SK-N-SH (cell line): ENCODE results near the gene BICC1.

Experiments
- EP300 ChIP-seq, 2 experiments: IDR thresholded peaks; 2 replicates each; pipeline versions ENCODE4 v1.4.0 to v1.6.1; 2012; ENCODE audit warnings: borderline replicate concordance in 1 of 2, low read depth in 1 of 2, low read length in 1 of 2
- JUND ChIP-seq: IDR thresholded peaks from 2 replicates; pipeline ENCODE4 v1.4.0; 2012
- NFIC ChIP-seq: IDR thresholded peaks from 2 replicates; pipeline ENCODE4 v1.4.0; 2012; ENCODE audit warnings: borderline replicate concordance
- POLR2AphosphoS5 ChIP-seq: IDR thresholded peaks from 2 replicates; pipeline ENCODE4 v1.6.1; 2012; ENCODE audit warnings: low read depth, low read length
- RAD21 ChIP-seq: IDR thresholded peaks from 2 replicates; pipeline ENCODE4 v1.6.1; 2012; ENCODE audit warnings: mild to moderate bottlenecking, low read length
- RXRA ChIP-seq: IDR thresholded peaks from 2 replicates; pipeline ENCODE4 v1.4.0; 2012; ENCODE audit warnings: low read depth, mild to moderate bottlenecking, borderline replicate concordance
- SMC3 ChIP-seq: IDR thresholded peaks from 2 replicates; pipeline ENCODE4 v1.6.1; 2012; ENCODE audit warnings: low read depth, low read length, improper control_type of control experiment
- TAF1 ChIP-seq: IDR thresholded peaks from 2 replicates; pipeline ENCODE4 v1.6.1; 2012; ENCODE audit warnings: low read depth, mild to moderate bottlenecking, low read length, moderate library complexity, borderline replicate concordance
- TCF12 ChIP-seq: IDR thresholded peaks from 2 replicates; pipeline ENCODE4 v1.4.0; 2012
- TEAD4 ChIP-seq: IDR thresholded peaks from 2 replicates; pipeline ENCODE4 v1.4.0; 2012; ENCODE audit warnings: mild to moderate bottlenecking, borderline replicate concordance; ENCODE audit not compliant: insufficient read depth
- YY1 ChIP-seq: IDR thresholded peaks from 2 replicates; pipeline ENCODE4 v1.4.0; 2012; ENCODE audit warnings: low read depth, mild to moderate bottlenecking
- TF ChIP-seq, protein P1 (sequence below): fragments of 200-600 bp; sonication (generic); IDR thresholded peaks from 2 replicates; pipeline ENCODE4 v1.6.1; 2017; ENCODE audit warnings: antibody characterized with exemption, mild to moderate bottlenecking, moderate library complexity
- TF ChIP-seq, protein P2 (sequence below): IDR thresholded peaks from 2 replicates; pipeline ENCODE4 v1.4.0; 2012; ENCODE audit warnings: low read depth, borderline replicate concordance
- TF ChIP-seq, protein P3 (sequence below): IDR thresholded peaks from 2 replicates; pipeline ENCODE4; 2012

DNA sequence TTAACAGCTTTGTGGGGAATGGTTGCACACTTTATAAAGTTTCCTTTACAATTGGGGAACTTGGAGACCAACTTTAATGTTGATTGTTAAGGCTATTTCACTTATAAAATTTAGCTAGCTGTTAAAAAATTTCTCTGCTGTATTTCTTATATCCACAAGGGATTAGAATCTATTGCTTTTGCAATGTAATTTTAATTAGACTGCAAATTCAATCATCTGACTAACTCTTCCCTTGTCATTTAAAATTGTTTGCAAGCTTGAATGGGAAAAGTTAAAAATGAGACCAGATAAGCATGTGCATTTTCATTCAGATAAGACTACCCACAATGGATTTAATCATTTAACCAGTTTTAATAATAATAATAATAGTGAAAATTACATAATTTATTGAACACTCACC, 213.2 kb downstream of the BICC1 start:
- TF ChIP-seq, protein P1, sequence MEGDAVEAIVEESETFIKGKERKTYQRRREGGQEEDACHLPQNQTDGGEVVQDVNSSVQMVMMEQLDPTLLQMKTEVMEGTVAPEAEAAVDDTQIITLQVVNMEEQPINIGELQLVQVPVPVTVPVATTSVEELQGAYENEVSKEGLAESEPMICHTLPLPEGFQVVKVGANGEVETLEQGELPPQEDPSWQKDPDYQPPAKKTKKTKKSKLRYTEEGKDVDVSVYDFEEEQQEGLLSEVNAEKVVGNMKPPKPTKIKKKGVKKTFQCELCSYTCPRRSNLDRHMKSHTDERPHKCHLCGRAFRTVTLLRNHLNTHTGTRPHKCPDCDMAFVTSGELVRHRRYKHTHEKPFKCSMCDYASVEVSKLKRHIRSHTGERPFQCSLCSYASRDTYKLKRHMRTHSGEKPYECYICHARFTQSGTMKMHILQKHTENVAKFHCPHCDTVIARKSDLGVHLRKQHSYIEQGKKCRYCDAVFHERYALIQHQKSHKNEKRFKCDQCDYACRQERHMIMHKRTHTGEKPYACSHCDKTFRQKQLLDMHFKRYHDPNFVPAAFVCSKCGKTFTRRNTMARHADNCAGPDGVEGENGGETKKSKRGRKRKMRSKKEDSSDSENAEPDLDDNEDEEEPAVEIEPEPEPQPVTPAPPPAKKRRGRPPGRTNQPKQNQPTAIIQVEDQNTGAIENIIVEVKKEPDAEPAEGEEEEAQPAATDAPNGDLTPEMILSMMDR = no peak
- TF ChIP-seq RAD21 = no peak
- no peak for TF ChIP-seq SMC3
- TF ChIP-seq TAF1 = no peak
- no peak for TF ChIP-seq POLR2AphosphoS5
- TF ChIP-seq YY1 = no peak
- no peak for TF ChIP-seq JUND
- TF ChIP-seq, protein P2, sequence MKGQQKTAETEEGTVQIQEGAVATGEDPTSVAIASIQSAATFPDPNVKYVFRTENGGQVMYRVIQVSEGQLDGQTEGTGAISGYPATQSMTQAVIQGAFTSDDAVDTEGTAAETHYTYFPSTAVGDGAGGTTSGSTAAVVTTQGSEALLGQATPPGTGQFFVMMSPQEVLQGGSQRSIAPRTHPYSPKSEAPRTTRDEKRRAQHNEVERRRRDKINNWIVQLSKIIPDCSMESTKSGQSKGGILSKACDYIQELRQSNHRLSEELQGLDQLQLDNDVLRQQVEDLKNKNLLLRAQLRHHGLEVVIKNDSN = no peak
- TF ChIP-seq TCF12 = no peak
- TF ChIP-seq, protein P3, sequence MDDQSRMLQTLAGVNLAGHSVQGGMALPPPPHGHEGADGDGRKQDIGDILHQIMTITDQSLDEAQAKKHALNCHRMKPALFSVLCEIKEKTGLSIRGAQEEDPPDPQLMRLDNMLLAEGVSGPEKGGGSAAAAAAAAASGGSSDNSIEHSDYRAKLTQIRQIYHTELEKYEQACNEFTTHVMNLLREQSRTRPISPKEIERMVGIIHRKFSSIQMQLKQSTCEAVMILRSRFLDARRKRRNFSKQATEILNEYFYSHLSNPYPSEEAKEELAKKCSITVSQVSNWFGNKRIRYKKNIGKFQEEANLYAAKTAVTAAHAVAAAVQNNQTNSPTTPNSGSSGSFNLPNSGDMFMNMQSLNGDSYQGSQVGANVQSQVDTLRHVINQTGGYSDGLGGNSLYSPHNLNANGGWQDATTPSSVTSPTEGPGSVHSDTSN = no peak
- TF ChIP-seq EP300 (IDR thresholded peaks at IDR 0.05; ENCODE audit: borderline replicate concordance in 1 of 2, low read depth in 1 of 2, low read length in 1 of 2) = no peak
- no peak for TF ChIP-seq NFIC
- TF ChIP-seq TEAD4 = no peak
- no peak for TF ChIP-seq RXRA
